HG03139 (cell line): Measurements from ENCODE around the gene MRPL34.

Source experiments
- ATAC-seq: cut with Tn5 transposase; IDR thresholded peaks from one replicate; pipeline ENCODE4 v1.9.1; 2021; ENCODE audit not compliant: unreplicated experiment

MRPL34 gene

DNA sequence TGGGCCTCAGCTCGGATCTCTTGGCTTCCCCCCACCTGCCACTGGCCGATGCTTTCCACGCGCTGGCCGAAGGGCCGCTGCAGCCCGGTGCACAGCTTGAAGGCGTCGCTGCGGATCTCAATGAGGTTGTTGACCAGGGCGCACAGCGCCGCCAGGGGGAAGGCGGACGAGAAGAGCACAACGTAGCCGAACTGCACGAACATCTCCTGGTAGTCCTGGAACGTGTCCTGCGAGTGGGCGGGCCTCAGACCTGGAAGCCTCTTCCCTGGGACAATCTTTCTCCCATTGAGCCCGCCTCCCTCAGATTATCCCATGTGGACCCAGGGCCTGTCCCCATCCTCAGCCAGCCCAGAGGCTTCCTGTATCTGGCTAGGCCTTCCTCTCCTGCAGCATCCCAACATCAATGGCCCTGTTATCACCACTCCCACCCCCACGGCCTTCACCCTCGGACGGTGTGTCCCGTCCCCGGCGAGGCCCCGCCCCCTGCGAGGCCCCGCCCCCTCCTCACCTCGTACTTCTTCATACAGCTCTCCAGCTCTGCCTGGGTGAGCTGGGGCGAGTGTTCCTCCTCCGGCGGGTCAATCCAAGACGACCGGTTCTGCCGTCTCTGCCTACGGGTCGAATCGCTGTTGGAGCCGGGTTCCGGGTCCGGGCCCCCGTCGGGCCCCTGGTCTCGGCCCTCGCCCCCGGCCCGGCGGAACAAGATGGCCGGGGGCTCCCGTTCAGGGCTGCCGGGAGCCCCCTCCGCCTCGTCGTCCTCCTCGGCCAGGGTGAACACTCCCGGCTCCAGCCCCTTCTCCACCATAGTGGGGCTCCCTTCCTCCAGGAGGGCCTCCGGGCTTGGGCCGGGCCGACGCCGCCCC, 22.2 kb downstream of the MRPL34 start:
- no peak for ATAC-seq

DNA sequence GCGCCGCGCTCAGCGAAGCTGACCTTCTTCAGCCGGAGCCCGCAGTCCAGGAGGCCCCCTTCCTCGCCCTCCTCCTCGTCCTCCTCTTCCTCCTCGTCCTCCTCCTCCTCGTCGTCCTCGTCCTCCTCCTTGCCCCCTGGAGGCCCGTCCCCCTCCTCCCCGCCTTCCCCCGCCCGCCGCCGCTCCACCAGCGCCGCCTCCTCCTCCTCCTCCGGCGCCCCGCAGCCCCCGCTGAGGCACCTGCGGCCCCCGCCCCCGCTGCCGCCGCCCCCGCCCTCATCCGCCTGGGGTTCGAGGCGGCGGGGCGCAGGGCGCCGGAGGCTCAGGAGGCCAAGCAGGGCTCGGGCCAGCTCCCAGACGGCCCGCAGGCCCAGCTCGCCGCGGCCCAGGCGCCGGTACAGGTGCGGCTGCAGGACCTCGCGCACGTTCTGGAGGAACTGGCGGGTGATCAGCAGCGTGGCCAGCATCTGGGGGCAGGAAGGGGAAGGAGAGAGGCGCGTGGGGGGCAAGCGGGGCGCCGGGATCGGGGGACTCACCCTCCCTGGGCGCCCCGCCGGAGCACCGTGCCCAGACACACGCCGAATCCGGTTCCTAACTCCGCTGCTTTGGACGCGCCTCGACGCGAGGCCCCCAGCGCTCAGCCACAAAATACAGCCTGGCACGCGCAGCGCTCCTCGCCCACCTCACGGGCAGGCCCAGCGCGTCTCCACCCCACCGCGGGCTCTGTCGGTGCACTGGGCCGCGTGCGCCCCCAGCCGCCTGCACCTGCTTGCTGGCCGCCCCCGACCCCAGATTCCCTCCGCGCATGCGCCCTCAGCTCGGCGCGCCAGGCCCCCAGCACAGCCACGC, 23.1 kb downstream of the MRPL34 start:
- ATAC-seq, result no peak

DNA sequence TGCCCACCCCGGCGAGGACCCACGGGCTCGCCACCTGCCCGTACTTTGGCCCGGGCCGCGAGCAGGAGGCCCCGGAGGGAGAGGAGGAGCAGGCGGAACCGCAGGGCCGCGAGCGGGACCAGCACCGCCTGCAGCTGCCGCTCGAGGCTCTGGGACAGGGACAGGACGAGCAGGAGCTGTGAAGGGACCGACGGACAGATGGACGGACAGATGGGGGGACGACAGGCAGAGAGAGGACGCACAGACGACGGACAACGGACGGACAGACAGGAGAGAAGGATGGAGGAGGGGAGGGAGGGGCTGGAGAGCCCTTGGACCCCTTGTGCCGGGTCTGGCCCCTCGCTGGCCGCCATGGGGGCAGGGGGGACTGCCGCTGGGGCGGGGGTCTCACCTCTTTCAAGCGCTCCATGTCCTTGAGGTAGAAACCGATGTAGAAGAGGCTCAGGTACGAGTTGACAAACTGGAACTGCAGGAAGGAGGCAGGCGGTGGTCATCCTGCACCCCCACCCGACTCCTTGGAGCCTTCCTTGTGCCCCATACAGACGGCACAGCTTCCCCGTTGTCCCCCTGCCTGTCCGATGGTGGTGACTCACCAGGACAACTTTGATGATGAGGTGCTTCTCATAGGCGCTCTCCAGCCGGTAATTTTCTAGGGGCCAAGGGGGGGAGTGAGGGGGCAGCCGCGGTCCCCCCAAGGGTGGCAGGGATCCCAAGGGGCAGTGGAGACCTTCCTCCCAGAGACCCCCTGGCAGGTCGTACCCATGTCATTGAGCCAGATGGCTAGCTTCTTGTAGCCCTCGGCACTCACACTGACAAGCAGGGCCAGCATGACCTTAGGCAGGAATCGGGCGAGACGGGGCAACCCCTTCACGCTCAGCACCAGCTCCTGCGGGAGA, 23.9 kb downstream of the MRPL34 start:
- no peak for ATAC-seq

DNA sequence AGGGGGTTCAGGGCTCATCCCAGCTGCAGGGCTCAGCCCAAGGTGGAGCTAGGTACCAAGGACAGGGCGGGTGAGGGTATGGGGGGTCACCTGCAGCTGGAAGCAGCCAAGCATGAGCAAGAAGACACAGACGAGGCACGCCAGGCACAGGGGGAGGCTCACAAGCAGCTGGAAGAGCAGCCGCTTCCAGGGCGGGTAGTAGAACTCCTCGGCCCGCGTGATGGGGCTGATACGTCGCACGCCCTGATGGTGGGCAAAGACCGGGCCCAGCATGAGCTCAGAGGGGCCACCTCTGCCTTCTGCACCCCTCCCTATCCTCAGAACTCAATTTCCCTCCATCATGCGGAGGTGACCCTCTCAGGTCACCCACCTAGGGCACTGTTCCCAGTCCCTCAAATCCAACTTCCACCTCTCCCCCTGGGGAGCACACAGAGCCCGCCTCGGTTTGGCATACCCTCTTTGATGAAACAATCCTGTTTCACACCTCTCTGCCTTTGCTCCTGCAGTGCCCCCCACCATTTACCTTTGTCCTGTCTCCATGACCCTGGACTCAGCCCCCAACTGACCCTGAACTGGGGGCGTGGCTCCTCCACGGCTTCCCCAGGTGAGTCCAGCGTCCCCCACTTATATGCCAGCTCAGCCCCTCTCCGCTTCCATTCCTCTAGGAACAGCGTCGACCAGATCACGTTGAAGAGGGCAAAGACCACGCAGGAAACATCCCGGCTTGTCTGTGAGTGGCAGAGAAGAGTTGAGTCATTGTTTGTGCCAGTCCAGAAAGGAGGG, 24.8 kb downstream of the MRPL34 start:
- no peak for ATAC-seq

DNA sequence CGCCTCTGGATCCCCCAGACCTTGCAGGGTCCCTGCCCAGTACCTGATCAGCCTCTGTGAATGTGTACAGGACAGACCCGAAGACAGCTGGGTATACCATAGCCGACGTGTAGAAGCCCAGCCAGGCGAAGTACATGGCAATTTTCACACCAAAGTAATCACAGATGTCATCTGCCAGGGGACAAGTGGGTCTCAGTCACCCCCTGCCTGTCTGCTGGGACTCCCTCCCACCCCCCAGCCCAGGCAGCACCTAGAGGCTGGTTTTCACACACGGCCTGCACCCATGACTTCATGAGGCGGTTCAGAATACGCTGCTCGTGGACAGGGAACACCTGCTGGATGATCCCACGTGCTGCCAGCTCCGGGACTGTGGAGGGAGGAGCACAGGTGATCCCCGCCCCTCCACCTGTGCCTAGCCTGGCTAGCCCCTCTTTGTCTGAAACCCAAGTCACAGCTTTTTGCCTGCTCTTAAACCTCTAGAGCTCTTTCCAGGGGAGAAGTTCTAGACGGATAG, 25.4 kb downstream of the MRPL34 start:
- no peak for ATAC-seq

DNA sequence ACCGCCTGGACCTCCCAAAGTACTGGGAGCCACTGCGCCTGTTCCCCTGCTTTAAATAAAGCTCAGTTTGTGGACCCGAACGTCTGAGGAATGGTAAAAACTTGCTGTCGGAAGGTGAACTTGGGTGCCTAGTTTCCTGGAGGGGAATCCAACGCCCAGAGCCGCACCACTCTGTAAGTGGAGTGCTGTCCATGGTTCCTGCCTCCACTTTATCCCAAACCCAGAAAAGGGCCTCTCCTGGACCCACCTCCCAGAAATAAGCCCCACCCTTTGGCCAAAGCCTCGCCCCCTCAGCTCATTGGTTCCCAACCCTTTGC, 26.6 kb downstream of the MRPL34 start:
- no peak for ATAC-seq

DNA sequence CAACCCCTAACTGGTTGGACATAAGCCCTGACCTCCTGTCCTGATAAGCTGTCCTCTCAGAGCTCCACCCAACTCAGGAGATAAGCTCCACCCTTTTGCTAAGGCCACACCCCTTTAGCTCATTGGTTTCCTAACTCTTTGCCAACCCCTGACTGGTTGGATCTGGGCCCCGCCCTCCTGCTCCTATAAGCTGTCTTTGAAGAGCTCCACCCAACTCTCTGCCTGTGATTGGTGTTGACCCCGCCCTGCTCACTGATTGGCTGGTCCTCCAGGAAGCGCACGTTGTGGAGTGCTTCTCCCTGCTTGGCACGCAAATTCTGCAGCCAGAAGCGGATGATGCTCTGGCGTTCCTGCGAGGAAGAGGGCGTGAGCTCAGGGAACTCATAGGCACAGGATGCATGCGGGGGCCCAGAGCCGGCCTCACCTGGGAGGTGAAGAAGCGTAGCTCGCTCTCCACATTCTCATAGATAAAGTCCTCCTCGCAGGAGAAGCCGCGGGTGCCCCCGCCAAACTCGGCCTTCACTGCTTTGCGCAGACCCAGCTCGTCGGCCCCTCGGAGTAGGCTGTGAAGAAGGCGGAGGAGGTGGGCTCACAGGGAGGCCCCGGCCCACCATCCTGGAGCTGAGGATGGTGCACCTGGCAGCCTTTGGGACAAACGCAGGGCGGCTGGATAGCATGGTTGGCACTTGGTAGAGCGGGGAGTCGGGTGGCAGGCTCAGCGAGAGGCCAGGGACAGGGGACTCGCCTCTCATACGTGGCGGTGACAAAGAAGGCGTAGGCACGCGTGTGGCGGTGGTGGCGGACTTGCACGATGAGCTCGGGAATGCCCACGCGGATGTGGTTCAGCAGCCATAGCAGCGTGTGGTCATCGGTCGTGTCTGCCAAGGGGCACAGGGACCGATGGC, 27.3 kb downstream of the MRPL34 start:
- no peak for ATAC-seq

DNA sequence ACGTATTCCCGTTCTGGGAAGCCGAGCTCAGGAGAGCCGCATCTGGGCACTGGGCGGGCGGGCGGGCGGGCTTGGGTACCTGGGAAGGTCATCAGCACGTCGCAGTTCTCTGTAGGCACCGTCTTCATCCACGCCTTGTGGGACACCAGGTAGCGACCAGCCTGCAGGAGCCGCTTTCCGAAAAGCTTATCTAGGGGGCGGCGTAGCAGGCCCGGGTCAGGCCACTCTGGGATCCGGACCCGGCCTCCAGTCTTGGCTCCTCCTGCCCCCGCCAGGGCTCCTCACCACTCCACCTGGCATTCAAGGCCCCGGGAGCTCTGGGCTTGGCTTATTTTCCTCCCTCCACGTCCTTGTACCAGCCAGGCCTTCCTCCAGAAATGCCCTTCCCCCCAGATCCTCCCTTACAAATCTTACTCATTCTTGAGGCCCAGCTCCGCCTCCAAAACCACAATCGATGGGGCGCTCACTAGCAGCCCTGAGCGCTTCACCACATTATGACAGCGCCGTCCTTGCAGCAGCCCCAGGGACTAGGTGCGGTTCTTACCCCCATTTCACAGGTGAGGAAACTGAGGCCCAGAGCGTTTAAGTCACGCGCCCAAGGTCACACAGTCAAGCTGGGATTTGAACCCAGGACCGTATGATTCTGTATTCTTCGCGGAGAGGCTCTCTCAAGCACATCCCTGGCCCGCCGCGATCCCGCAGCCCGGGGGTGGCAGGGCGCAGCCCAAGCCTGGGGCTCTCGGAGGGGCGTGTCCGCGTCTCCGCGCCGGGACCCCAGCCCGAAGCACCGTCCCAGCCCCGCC, 28.1 kb downstream of the MRPL34 start:
- no peak for ATAC-seq

DNA sequence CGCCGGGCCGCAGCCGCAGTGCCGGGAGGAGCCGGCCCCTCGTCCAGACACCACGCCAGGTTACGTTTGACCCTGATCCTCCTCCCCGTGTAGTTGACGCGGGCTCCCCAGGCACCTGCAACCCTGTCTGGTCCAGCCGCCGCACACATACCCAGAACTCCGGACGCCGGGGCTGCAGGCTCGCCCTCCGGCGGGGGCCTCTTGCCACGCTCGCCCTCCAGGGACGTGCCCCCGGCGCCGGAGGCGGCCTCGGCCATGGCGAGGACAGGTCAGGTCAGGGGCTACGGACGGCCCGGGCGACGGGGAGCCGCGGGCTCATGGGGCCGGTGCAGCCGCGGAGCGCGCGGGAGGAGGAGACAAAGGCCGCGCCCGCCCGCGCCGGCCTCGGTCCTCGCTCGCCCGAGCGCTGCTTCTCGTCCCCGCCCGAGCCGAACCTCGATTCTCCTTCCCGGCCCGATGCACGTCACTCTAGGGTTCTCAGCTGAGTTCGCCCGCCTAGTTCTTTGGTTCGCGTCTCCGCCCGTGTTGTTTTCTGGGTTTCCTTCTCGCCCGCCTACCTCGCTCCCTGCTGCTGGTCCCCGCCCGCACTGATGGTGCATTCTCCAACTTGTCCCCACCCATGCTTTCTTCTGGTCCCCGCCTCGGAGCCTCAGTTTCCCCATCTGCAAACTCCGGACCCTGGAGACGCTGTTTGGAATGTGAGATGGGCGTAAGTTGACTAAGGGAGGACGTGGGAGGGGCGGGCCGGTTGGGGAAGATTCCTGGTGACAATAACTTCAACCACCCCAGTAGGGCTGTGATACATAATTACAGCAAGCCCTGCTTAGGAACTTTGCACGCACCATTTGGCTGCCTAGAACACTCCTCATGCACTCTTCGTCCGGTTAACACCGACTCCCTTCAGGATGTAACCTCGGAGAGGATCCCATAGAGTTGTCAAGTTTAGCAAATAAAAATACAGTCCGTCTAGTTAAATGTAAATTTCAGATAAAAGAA, 29.0 kb downstream of the MRPL34 start, which contains the start of gene ANO8:
Gene ANO8, minus strand, starts transcription at position 442 of the 996 bp plus-strand sequence. Its CDS starts 185 bp downstream, at position 257.
- no peak for ATAC-seq

DNA sequence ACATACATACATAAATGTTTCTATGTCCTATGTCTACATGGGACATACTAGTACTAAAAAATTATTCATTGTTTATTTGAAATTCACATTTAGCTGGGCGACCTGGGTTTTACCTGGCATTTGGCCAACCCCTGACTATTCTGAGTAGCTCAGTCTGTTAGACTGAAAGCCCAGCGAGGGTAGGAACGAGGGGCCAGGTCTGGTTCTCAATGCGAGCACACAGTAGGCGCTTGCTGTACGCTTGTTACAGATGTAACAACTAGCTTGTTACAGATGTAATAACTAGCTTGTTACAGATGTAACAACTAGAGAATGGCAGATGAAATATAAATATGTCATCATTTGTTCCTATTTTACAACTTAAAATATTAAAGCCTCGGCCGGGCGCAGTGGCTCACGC, 29.9 kb downstream of the MRPL34 start:
- no peak for ATAC-seq

DNA sequence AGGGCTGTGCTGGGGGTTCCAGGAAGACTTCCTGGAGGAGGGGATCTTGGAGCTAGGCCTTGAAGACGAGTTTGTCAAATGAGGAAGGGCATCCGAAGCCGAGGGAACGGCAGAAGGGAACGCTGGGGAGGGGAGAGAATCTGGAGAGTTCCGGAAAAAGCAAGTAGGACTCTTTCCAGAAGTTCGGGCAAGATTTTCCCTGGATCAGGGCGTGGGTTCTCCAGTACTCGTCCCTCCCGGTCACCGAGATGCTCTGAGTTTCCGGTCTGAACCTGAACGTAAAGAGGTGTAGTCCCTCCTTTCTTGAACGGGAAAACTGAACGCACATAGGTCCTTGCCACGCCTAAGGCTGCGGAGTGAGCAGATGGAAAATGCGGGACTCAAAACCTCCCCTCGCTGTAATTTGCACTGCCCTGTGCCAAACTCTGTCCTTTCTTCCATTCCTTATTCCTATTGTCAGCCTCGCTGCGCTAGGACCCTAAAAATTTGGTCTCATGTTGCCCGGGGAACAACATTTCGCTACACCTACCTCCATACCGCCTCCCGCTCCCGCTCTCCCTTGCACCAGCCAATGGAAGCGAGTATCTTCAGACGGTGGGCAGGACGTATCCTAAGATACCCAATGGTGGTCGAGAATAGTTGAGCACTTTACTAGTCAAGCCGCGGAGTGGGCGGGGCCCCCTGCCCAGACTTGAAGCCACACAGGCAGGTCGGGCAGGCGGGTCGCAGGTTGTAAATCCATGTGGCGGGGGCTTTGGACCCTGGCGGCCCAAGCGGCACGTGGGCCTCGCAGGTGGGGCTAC, 31.4 kb downstream of the MRPL34 start, which contains the start of gene GTPBP3:
Gene GTPBP3, plus strand, starts transcription at position 682 of the 803 bp plus-strand sequence. Its CDS starts 59 bp downstream, at position 741.
- peak; percentile 65 for ATAC-seq

DNA sequence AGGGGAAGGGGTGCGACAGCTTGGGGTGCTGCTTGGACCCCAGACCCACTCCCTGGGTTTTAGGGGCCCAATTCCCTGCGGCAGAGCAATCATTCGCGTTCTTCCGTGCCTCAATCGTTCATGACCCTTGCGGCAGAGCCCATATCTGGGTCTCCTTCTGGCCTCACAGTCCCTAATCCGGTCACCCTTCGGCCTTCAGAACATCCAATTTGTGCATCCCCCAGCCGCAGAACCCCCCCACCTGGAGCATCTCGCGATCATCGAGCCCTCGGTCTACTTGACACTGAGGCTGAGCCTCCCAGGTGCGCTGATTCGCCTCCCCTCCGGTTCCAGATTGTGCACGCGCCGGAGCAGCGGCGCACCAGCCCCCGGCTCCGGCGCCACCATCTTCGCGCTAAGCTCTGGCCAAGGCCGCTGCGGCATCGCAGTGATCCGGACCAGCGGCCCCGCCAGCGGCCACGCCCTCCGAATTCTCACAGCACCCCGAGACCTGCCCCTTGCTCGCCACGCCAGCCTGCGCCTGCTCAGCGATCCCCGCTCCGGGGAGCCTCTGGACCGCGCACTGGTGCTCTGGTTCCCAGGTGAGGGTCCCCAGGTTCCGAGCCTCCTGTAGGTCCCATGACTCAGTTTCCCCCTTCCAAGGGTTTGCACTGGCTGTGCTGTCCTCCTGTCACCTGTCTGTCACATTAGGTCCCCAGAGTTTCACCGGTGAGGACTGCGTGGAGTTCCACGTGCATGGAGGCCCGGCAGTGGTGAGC, 32.2 kb downstream of the MRPL34 start:
- no peak for ATAC-seq

DNA sequence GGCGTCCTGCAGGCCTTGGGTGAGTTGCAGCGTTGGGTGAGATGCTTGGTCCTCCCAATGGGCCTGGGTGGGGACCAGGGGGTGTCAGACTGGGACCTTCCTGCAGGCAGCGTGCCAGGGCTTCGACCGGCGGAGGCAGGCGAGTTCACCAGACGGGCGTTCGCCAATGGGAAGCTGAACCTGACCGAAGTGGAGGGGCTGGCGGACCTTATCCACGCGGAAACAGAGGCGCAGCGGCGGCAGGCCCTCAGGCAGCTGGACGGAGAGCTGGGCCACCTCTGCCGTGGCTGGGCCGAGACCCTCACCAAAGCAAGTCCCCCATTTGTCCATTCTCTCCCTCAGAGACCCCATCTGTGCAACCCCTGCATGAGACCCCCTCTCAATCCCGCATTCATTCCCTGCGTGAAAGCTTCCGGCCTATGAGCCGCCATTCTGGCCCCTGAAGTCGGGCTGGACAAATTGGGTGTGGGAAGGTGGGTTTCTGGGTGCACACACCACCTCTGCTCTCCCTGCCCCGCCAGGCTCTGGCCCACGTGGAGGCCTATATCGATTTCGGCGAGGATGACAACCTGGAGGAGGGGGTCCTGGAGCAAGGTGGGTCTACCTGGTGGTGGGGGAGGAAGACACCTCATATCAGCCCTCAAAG, 32.9 kb downstream of the MRPL34 start:
- ATAC-seq, result no peak

DNA sequence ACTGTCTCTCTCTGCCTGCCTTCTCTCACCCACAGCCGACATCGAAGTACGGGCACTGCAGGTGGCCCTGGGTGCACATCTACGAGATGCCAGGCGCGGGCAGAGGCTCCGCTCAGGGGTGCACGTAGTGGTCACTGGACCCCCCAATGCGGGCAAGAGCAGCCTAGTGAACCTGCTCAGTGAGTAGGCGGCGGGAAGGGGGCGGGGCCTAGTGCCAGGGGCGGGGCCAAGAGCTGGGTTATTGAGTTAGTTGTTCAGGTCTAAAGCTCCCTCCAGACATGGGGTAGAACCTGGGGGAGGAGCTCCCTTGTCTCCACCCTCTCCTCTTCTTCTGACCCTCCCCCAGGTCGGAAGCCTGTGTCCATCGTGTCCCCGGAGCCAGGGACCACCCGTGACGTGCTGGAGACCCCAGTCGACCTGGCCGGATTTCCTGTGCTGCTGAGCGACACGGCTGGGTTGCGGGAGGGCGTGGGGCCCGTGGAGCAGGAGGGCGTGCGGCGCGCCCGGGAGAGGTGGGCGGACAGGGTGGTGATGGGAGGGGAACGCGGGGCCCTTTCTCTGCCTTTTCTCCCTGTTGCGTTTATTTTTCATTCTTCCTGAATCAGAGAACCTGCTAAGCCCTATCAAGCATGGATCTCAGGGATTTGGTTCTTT, 33.5 kb downstream of the MRPL34 start:
- ATAC-seq, result no peak
